Right ventricle myocardium inferior (tissue), 1 donor: ENCODE data around the gene NMT1. TPM values are rescaled to one million over a fixed set of nuclear protein-coding genes. Genes with fewer than 3 reads are reported as not detected.
A peak's percentile ranks its signal among the peaks of the same experiment; 100 is the strongest.
"Not testable (repeated sequence)": the region's sequence is repeated elsewhere in the genome, so short reads cannot be mapped to it uniquely, and the experiment has no call there.

ENCODE experiments used
- ATAC-seq: fragments of 200-7000 bp; cut with Tn5 transposase; one replicate; pipeline ENCODE4 v1.9.1; 2020; ENCODE audit warnings: mild to moderate bottlenecking, moderate library complexity
- DNase-seq: peaks from one replicate; pipeline ENCODE4 v3.0.0; 2021; ENCODE audit errors: missing footprints
- intact Hi-C: fragments of 100-400 bp; cut with DNase I; formaldehyde crosslinking; loops from one replicate; pipeline ENCODE4 v1.11.0; 2022
- total RNA-seq: library from RNA; stranded (reverse); fragmentation: NEBNext Ultra II Directional; extraction: Animal tissue kit (Norgen Biotek cat#: 25700); gene quantifications from one replicate; pipeline ENCODE4 v1.2.1, GENCODE V29; 2021
- donor health status: DM: no; HTN: yes; CAD: no; lungs with severe emphysema.

NMT1 gene
- total RNA-seq, 1 donor from 2014 or later = 96.0 TPM

DNA sequence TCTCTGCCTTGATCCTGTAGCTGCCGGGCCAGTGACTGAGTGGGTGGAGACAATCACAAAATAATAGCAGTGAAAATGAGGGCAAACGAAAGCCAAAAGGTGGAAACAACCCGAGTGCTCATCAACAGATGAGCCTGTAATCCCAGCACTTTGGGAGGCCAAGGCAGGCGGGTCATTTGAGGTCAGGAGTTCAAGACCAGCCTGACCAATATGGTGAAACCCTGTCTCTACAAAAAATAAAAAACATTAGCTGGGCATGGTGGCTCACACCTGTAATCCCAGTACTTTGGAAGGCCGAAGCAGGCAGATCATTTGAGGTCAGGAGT is 63.6 kb downstream of the NMT1 start:
- DNase-seq, intact Hi-C loops, ATAC-seq: not testable (repeated sequence)

DNA sequence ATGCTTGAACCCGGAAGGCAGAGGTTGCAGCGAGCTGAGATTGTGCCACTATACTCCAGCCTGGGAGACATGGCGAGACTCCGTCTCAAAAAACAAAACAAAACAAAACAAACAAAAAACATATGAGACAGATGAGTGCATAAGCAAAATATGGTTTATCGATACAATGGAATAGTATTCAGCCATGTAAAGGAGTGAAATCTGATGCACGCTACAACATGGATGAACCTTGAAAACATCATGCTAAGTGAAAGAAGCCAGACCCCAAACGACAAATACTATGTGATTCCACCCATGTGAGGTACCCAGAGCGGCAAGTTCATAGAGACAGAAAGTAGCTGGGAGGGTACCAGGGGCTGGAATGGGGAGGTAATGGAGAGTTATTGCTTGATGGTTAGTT is 64.4 kb downstream of the NMT1 start:
- intact Hi-C loops = no loop called here
- DNase-seq (no peak), ATAC-seq (no peak)

DNA sequence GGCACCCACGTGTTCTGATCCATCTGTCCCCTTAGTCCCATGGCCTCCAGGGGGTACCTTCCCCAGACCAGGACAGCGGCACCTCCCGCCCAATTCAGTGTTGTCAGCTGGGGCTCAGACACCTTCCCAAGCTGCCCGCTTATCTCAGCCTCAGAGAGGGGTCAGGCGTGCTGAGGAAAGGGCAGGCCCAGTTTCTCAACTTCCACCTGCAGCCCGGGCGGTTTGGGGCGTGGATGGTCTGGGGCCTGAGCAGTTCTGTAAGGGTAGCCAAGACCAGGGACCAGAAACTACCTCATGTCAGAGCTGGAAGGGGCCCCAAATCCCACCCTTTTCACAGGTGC is 66.1 kb downstream of the NMT1 start:
- intact Hi-C loops = no loop called here
- ATAC-seq = peak; percentile 10

GRCh38 chr17:45127548-45128300 is 66.6 kb downstream of the NMT1 start:
- intact Hi-C loops = no loop called here
- DNase-seq (peak; percentile 77), ATAC-seq (peak; percentile 40)

More for the DNA sequence above, 66.1 kb downstream of the NMT1 start:
- DNase-seq = peak; percentile 66

DNA sequence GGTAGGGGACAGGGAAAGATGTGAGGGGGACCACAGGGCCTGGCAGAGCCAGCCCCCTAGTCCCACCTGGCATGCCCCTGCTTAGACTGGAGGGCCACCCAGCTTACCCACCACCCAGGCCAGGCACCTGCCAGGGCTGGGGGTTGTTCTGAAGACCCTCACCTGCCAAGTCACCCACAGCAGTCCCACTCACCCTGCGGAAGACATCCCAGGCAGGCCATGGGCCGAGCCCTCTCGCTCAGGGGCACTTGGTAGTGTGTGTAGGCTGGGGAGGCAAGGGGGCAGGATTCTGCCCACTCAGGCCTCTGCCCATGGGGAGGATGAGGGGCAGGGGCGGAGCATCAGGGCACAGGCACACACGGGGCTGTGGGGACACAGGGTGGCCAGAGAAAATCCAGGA is 67.2 kb downstream of the NMT1 start:
- intact Hi-C loops = no loop called here
- peak; percentile 18 for DNase-seq
- no peak for ATAC-seq

DNA sequence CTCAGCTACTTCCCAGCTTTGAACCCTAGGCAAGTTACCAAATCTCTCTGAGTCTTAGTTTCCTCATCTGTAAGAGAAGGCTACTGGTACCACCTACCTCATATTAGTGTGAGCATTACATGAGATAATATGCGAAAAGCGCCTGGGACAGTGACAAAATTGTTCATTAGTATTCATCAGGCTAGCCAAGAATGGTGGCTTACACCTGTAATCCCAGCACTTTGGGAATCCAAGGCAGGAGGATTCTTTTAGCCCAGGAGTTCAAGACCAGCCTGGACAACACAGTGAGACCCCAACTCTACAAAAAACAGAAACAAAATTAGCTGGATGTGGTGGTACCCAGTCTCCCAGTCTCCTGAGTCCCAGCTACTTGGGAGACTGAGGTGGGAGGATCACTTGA is 67.9 kb downstream of the NMT1 start:
- intact Hi-C loops = no loop called here
- DNase-seq (no peak), ATAC-seq (no peak)

GRCh38 chr17:45129426-45129939 is 68.4 kb downstream of the NMT1 start:
- ATAC-seq (no peak), DNase-seq (no peak)
- intact Hi-C loops = no loop called here

- ATAC-seq = no peak
- no peak for DNase-seq
- intact Hi-C loops = loop anchor here (5.0 kb wide), 3 partner anchors 68 to 353 kb away; partner anchors contain the start of gene NMT1
Measured at GRCh38 chr17:45129940-45130680, 69.0 kb downstream of the NMT1 start.

- intact Hi-C loops = loop anchor here (5.0 kb wide), 3 partner anchors 69 to 354 kb away; partner anchors contain the start of gene NMT1
- no peak for DNase-seq
- ATAC-seq = no peak
Measured at GRCh38 chr17:45130681-45131615, 69.8 kb downstream of the NMT1 start.

GRCh38 chr17:45131616-45132319 is 70.7 kb downstream of the NMT1 start:
- no peak for ATAC-seq
- no peak for DNase-seq
- intact Hi-C loops = loop anchor here (2.0 to 5.0 kb wide), 5 partner anchors 29 to 354 kb away; partner anchors contain the start of gene NMT1

- DNase-seq (peak; percentile 88), ATAC-seq (no peak)
- intact Hi-C loops = loop anchor here (2.0 to 5.0 kb wide), 5 partner anchors 29 to 355 kb away; partner anchors contain the start of gene NMT1
Measured at GRCh38 chr17:45132320-45132571, 71.1 kb downstream of the NMT1 start, which contains the start of gene PLCD3. TSS of gene PLCD3 (minus strand) at chr17:45132515. CDS start at chr17:45132410, 105 bp downstream.

GRCh38 chr17:45132572-45133463 is 71.7 kb downstream of the NMT1 start:
- ATAC-seq (peak; percentile 78), DNase-seq (peak; percentile 94)
- intact Hi-C loops = loop anchor here (2.0 to 5.0 kb wide), 5 partner anchors 30 to 356 kb away; partner anchors contain the start of gene NMT1

- ATAC-seq (peak; percentile 79), DNase-seq (peak; percentile 98)
- intact Hi-C loops = loop anchor here (1.0 kb wide), 1 partner anchor 62 kb away; no protein-coding TSS in a partner anchor
Measured at GRCh38 chr17:45135192-45135977, 74.3 kb downstream of the NMT1 start, which contains the start of gene ACBD4. TSS of gene ACBD4 (plus strand) at chr17:45135687. CDS start at chr17:45136145, 458 bp downstream.

DNA sequence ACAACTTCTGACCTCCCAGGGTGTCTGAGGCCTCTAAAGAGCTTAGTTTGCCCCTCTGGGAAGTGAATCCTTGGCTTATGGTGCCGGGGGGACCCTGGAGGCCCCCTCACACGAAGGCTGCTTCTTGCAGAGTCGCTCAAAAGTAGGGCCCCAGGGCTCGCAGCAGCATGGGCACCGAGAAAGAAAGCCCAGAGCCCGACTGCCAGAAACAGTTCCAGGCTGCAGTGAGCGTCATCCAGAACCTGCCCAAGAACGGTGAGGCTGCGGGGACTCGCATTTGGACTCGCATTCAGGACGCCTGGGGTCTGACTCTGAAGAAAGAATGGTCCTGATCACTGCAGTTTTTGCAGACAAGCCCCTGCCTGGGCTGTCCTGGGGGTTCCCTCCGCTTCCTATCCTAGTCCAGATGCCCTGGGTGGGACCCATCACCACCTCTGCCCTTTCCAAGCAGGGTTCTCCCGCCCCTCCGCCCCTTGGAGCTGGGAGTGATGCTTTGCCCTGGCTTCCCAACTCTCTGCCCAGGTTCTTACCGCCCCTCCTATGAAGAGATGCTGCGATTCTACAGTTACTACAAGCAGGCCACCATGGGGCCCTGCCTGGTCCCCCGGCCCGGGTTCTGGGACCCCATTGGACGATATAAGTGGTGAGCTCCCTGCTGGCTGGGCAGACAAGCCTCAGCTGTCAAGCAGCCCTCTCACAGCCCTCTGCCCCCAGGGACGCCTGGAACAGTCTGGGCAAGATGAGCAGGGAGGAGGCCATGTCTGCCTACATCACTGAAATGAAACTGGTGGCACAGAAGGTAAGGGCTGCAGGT is 75.1 kb downstream of the NMT1 start:
- no peak for DNase-seq
- no peak for ATAC-seq
- intact Hi-C loops = loop anchor here (1.0 kb wide), 1 partner anchor 61 kb away; no protein-coding TSS in a partner anchor

DNA sequence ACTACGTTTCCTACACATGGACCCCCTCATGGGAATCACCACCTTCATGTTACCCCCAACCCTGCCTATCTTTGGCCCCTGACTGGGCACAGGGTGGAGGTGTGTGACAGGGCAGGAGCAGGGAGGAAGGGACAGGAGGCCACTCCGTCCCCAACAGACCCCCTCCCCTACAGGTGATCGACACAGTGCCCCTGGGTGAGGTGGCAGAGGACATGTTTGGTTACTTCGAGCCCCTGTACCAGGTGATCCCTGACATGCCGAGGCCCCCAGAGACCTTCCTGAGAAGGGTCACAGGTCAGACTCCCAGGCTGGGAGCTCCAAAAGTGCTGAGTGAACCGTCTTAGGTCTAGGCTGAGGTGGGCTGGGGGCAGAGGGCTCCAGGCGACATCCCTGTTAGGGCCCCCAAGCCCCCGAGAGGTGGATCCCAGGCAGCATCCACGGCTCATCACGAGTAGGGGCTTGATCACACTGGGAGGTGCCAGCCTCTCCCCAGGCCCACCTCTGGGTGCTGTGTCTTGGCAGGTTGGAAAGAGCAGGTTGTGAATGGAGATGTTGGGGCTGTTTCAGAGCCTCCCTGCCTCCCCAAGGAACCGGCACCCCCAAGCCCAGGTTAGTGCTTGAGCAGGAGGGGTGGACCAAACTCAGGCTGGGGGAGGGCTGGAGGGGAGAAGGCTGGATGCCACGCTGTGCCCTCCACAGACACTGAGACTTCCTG is 75.9 kb downstream of the NMT1 start:
- intact Hi-C loops = no loop called here
- no peak for ATAC-seq
- no peak for DNase-seq
